Adrenal gland (tissue), 12 donors: ENCODE results near the gene PSMB3. TPM values are rescaled to one million over a fixed set of nuclear protein-coding genes. Genes with fewer than 3 reads are reported as not detected.

Experiments used
- DNase-seq, 7 donors: peaks; one replicate each; pipeline ENCODE4 v3.0.0-alpha.2; 2019 to 2020
- H3K27ac ChIP-seq, 5 donors: fragments of 200-600 bp; sonication (generic) in 4 of 5; 1 replicate in 3 of 5; 2 replicates in 2 of 5; pipeline versions ENCODE4 v1.5.1 to v1.8.0; 2016 to 2020; ENCODE audit warnings: mild to moderate bottlenecking in 1 of 5
- H3K27me3 ChIP-seq: fragments of 200-600 bp; 2 replicates; pipeline ENCODE4 v1.8.0; 2021
- H3K36me3 ChIP-seq, 2 donors: fragments of 200-600 bp; replicated peaks in 1 of 2; 1 replicate in 1 of 2; 2 replicates in 1 of 2; pipeline versions ENCODE4 v1.5.1 to v1.8.0; 2018 to 2022
- H3K4me1 ChIP-seq, 2 donors: fragments of 200-600 bp; replicated peaks in 1 of 2; 1 replicate in 1 of 2; 2 replicates in 1 of 2; pipeline versions ENCODE4 v1.5.1 to v1.8.0; 2018 to 2021
- H3K4me3 ChIP-seq, 4 donors: fragments of 200-600 bp; sonication (generic) in 3 of 4; one replicate each; pipeline ENCODE4 v1.5.1; 2016 to 2018
- H3K9me3 ChIP-seq, 3 donors: fragments of 200-600 bp; sonication (generic) in 1 of 3; replicated peaks in 1 of 3; 1 replicate in 2 of 3; 2 replicates in 1 of 3; pipeline versions ENCODE4 v1.5.1 to v1.8.0; 2016 to 2021
- POLR2A ChIP-seq, 2 donors: fragments of 450-650 bp; IDR thresholded peaks; one replicate each; pipeline ENCODE4 v1.6.1; 2017; ENCODE audit warnings: antibody characterized with exemption in 2 of 2, mild to moderate bottlenecking in 2 of 2, moderate library complexity in 1 of 2
- WGBS, 4 donors: extraction: QIAGEN DNeasy Blood & Tissue Kit in 2 of 4; methylation state at CpG; one replicate each; pipeline versions ENCODE4 v1.1.5 to v1.1.7; 2013 to 2017; 5-methylcytosine and 5-hydroxymethylcytosine counted together
- intact Hi-C, 2 donors: fragments of 100-400 bp; cut with DNase I; formaldehyde crosslinking; loops; one replicate each; pipeline versions ENCODE4 v1.14.1 to v1.15.0; 2022 to 2023
- polyA plus RNA-seq, 3 donors: library from polyadenylated mRNA; stranded (reverse); fragments of 200-250 nt in 2 of 3; fragments of 350-450 nt in 1 of 3; fragmentation: Illumina TruSeq in 1 of 3; extraction: RNeasy Lipid Tissue Mini Kit (QIAGEN cat#74804) in 1 of 3; gene quantifications; one replicate each; pipeline ENCODE4 v1.2.3, GENCODE V29; 2013 to 2014
- total RNA-seq, 9 donors: library from RNA; depleted of rRNA in 4 of 9; stranded (reverse); fragments of >200 nt in 4 of 9; fragments of 120-200 nt in 1 of 9; fragmentation: NEBNext Ultra II Directional in 1 of 9; extraction: Animal tissue kit (Norgen Biotek cat#: 25700) in 1 of 9; gene quantifications; one replicate each; pipeline versions ENCODE4 v1.1.0 to v1.2.4, GENCODE V29; 2013 to 2023
- TF ChIP-seq, protein P1 (sequence below), 6 experiments: fragments of 450-650 bp in 4 of 6; fragments of 200-600 bp in 2 of 6; sonication (generic) in 1 of 6; IDR thresholded peaks; 1 replicate in 5 of 6; 2 replicates in 1 of 6; pipeline versions ENCODE4 v1.5.1 to v1.8.0; 2016 to 2021; ENCODE audit warnings: antibody characterized with exemption in 6 of 6, mild to moderate bottlenecking in 2 of 6, moderate library complexity in 1 of 6
- donor health status: healthy with polysubstance abuse.
- donor health status: Bipolar disorder and iron deficiency.
- donor health status: DM: yes; HTN: yes; CAD: no.
- donor health status: DM: no; HTN: no; CAD: no.
- donor health status: DM: no; HTN: no; CAD: no.
- donor health status: DM: yes; HTN: yes; CAD: no.

The PSMB3 gene
- total and polyA plus RNA-seq, 12 donors = 138 to 556 (median 242) TPM

DNA sequence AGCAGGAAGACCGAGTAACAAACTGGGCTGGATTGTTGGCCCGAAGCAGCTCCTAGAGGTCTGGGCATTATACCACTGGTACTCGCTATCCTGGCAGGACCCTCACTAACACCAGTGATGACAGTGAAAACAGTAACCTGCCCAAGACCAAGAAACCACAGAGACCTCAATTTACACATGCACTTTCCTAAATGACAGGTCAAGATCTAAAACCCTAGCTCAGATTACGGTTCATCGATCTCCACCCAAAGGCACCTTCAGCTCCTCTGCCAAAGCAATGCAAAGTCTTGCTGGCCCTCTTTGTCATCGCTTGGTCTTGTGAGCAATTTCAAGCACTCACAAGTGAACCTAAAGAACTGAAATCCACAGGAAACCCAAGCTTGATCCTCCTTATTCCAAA lies 45.3 kb downstream of the PSMB3 start:
- Histone ChIP-seq H3K9me3 (no peaks in the 10 kb centered on the region), H3K4me3 (peak overlapping the region in 1 of 4 donors; percentile 99), H3K36me3 (peaks cover 0 to 19% of the 10 kb centered on the region in 2 donors), H3K27me3 (no peaks in the 10 kb centered on the region), H3K27ac (peak overlapping the region in 2 of 5 donors; percentile 39 to 100), H3K4me1 (peaks cover 15 to 42% of the 10 kb centered on the region in 2 donors)
- DNase-seq = no peak
- 70 to 80% (median 77%) methylated on average over 6 of the region's 6 CpGs for WGBS, 4 donors
- intact Hi-C loops = no loop called here
- no peak for TF ChIP-seq POLR2A (IDR thresholded peaks at IDR 0.05)
- TF ChIP-seq, protein P1, sequence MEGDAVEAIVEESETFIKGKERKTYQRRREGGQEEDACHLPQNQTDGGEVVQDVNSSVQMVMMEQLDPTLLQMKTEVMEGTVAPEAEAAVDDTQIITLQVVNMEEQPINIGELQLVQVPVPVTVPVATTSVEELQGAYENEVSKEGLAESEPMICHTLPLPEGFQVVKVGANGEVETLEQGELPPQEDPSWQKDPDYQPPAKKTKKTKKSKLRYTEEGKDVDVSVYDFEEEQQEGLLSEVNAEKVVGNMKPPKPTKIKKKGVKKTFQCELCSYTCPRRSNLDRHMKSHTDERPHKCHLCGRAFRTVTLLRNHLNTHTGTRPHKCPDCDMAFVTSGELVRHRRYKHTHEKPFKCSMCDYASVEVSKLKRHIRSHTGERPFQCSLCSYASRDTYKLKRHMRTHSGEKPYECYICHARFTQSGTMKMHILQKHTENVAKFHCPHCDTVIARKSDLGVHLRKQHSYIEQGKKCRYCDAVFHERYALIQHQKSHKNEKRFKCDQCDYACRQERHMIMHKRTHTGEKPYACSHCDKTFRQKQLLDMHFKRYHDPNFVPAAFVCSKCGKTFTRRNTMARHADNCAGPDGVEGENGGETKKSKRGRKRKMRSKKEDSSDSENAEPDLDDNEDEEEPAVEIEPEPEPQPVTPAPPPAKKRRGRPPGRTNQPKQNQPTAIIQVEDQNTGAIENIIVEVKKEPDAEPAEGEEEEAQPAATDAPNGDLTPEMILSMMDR (IDR thresholded peaks at IDR 0.05) = no peak

DNA sequence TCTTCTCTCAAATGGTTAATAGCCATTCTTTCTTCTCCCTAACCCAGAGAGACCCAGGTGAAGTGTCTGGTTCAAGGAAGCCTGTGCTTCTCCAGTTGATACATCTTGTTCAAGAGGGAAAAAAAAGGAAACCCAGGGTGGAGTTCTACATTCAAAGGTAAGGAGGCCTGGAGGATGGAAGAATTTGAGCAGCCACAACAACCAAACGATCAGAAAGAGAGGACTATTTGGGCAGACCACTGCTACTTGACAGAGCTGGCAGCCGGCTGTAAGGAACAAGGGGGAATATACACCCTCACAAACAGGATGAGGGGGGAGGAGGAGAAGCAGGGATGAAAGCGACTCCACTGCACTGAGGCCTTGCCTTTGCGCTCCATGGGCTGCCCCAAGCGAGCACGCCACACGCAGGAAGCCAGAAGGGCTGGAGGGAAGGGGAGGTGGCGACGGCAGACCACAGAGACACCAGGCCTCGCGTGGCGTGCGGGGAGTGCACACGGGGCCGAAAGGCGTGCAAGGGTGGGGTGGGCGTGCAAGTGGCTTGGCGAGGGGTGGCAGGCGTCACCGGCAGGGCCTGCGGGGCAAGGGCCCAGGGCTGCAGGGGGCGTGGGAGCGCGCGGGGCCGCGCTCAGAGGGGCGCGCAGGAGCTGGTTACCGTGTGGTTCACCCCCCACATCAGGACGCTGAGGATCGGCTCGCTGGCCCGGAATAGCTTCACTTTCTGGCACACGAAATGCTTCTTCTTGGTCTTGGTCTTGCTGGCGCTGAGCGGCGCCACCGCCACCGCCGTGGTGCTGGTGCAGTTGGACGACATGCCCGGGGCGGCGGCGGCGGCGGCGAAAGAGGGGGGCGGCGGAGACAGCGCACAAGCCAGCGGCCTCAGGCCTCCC lies 46.3 kb downstream of the PSMB3 start:
- Histone ChIP-seq H3K27me3 (no peaks in the 10 kb centered on the region), H3K27ac (peak overlapping the region; percentile 34 to 100 (median 100)), H3K36me3 (peaks cover 0 to 30% of the 10 kb centered on the region in 2 donors), H3K4me1 (peaks cover 15 to 42% of the 10 kb centered on the region in 2 donors), H3K9me3 (no peaks in the 10 kb centered on the region), H3K4me3 (peak overlapping the region; percentile 5 to 99 (median 64))
- DNase-seq = peak; percentile 50 to 70 (median 58)
- intact Hi-C loops = no loop called here
- TF ChIP-seq, protein P1 (IDR thresholded peaks at IDR 0.05) = peak in 1 of 6 experiments; percentile 1
- TF ChIP-seq POLR2A (IDR thresholded peaks at IDR 0.05) = no peak
- WGBS, 4 donors = 0 to 1% (median 0%) methylated on average over 13 to 53 of the region's 53 CpGs

DNA sequence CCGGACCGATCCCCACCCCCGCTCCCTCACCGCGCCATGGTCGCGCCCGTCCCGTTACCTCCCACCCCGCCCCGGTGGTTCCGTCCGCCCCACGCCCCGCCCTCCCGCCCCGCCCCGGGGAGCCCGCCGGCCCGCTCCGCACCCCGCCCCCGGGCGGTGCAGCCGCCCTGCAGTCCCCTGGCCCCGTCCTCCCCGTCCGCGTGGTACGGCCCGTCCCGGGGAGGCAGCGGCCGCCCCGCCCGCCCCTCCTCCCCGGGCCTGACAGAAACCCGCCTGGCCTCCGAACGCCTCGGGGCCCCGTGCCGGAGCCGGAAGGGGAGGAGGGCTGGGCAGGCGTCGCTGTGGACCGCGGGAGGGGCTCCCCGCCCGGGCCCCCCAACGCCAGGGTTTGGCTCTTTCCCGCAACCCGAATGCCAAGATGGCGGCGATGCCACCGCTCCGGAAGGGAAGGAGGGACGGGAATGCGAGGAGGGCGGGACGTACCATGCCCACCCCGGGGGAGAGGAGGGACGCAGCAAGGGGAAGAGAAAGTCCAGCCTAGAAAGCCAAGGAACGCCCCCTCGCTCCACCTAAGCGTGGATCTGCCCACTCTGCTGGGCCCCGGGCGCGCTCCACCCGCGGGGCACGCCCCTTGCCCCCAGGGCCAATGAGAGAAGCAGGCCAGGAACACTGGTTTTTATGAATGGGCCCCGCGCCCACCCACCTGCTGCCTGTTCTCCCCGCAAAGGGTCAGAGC lies 47.1 kb downstream of the PSMB3 start, which contains the start of gene PIP4K2B:
Gene PIP4K2B, minus strand, starts transcription at position 56 of the 736 bp plus-strand sequence. CDS start 132 bp downstream, outside the sequence.
- peak within 1 kb of the TSS; percentile 98 to 100 (median 100) for H3K27ac ChIP-seq
- no peaks in the 10 kb centered on the region for H3K27me3 ChIP-seq
- H3K4me1 ChIP-seq = peaks cover 15 to 34% of the 10 kb centered on the region in 2 donors
- peak; percentile 30 to 53 for TF ChIP-seq POLR2A (IDR thresholded peaks at IDR 0.05)
- TF ChIP-seq, protein P1 (IDR thresholded peaks at IDR 0.05) = peak in 1 of 6 experiments; percentile 6
- peaks cover 0 to 38% of the 10 kb centered on the region in 2 donors for H3K36me3 ChIP-seq
- H3K9me3 ChIP-seq = no peaks in the 10 kb centered on the region
- intact Hi-C loops = no loop called here
- DNase-seq = peak; percentile 96 to 99 (median 98)
- WGBS, 4 donors = 0 to 1% (median 0%) methylated on average over 3 to 75 of the region's 76 CpGs
- peak within 1 kb of the TSS; percentile 64 to 99 (median 68) for H3K4me3 ChIP-seq
